CD4-positive, alpha-beta T cell treated with Interleukin-15 for 1 hour (primary cell): Measurements from ENCODE around the gene IPO7.
"Not testable (repeated sequence)": the region's sequence is repeated elsewhere in the genome, so short reads cannot be mapped to it uniquely, and the experiment has no call there.

Source experiments
- DNase-seq: peaks from one replicate; pipeline ENCODE4 v3.0.0-alpha.2; 2020

The IPO7 gene

GRCh38 chr11:9399466-9399865, 15.0 kb downstream of the IPO7 start:
- no peak for DNase-seq

- DNase-seq = not testable (repeated sequence)
Observed at GRCh38 chr11:9401884-9402283, 17.4 kb downstream of the IPO7 start.

- DNase-seq = no peak
Observed at GRCh38 chr11:9428706-9429105, 44.3 kb downstream of the IPO7 start.

- DNase-seq = no peak
Observed at GRCh38 chr11:9438611-9439010, 54.2 kb downstream of the IPO7 start.

DNA sequence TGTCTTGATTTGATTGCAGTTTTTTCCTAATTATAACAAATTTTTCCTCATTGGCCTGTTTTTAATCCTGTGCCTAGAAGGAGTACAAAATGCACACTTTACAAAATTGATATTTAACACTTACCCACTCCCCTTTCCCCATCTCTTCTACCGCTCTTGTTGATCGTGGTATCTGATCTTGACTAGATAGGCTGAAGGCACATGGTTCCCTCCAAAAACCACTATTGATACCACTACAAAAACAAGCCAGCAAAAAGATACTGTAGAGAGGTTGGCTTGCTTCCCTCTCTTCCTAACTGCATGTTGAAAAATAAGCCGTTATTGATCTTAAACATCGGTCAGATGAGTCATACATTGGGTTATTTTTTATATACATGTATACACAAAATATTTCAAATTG, 61.8 kb downstream of the IPO7 start:
- DNase-seq = no peak

- no peak for DNase-seq
Observed at GRCh38 chr11:9448576-9449352, 64.3 kb downstream of the IPO7 start.

GRCh38 chr11:9452023-9452422, 67.6 kb downstream of the IPO7 start:
- not testable (repeated sequence) for DNase-seq

- no peak for DNase-seq
Observed at GRCh38 chr11:9455722-9456121, 71.3 kb downstream of the IPO7 start.

DNA sequence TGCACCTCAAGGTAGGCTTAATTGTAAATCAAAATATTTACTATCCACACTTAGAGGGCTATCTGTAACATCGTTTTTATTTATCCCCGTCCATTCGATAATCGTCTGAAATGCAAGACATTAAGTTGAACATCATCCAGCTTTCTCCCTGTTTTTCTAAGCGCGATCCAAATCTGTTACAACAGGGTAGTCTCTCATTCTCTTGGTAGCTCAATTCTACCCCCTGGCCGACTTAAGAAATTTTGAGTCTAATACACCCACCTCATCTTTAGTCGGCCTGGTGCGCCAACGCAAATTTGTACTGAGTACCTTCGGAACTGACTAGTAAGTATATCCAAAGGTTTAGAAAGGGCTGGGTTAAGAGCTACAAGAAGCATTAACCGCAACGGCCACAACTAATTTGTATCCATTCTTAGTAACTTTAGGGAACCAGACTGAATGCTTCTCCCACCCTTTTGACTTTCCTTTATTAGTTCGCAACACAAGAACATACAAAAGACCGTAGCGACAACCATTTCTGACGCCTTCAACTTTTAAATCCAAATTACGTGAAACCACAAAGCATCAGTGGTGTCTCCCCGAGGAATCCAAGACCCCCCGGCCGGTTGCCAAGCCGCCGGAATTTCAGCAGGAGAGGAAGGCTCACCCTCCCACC, 75.3 kb downstream of the IPO7 start:
- DNase-seq = no peak

DNA sequence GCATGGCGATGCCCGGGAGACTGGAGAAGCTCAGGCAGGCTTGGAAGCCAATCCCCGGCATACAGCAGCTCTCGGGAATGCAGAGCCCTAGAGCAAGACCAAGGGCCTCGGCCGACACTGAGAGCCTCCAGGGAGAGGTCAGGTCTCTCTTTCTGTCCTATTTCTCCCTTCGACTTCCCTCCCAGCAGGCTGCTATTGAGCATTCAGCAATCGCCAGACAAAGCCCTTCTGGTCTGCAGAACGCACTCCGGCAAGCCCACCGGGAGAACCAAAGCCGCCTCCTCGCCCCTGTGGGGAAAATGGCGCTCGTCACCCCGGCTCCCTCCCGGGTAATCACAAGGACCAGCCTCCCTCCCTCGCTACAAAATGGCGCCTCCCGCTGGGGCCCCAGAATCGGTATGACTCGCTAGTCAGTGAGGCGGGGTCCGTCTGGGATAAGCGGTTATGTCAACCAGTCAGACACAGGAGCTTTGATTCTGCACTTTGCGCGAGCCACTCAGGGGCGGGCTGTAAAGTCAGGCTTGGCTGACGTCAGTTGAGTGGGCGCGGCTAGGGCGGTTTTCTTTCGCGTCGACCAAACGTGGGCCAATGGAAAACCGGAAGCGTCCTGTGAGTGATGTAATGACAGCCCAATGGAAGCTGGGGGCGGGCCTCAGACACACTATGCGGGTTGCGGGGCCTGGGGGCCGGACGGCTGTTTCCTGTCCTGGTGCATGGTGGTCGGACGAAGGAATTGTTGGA, 76.0 kb downstream of the IPO7 start, which contains the start of gene ZNF143:
Gene ZNF143 (plus strand): TSS at position 691 of the 741 bp plus-strand sequence. CDS start 10,297 bp downstream, outside the sequence.
- peak; percentile 100 for DNase-seq

GRCh38 chr11:9461063-9461759, 76.8 kb downstream of the IPO7 start:
- DNase-seq = peak; percentile 88

- DNase-seq = no peak
Observed at GRCh38 chr11:9461760-9462134, 77.3 kb downstream of the IPO7 start.

DNA sequence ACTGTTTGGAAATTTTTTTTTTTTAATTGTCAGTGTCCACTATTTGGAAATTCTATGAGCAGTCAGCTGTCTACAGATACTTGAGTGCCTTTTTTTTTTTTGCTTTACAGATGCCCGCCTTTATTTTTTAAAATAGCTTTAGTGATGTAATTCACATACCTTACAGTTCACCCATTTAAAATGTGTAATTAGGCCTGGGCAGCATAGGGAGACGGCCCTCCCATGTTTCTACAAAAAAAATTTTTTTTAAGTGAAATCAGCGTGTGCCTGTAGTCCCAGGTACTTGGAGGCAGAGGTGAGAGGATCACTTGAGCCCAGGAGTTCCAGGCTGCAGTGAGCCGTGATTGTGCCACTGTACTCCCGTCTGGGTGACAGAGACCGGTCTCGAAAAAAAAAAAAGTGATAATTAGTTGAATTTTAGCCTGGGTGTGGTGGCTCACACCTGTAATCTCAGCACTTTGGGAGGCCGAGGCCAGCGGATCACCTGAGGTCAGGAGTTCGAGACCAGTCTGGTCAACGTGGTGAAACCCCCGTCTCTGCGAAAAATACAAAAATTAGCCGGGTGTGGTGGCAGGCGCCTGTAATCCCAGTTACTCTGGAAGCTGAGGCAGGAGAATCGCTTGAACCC, 77.8 kb downstream of the IPO7 start:
- no peak for DNase-seq

- no peak for DNase-seq
Observed at GRCh38 chr11:9462806-9463537, 78.5 kb downstream of the IPO7 start.

GRCh38 chr11:9470765-9471164, 86.3 kb downstream of the IPO7 start:
- DNase-seq = no peak

GRCh38 chr11:9473408-9473807, 89.0 kb downstream of the IPO7 start:
- no peak for DNase-seq

DNA sequence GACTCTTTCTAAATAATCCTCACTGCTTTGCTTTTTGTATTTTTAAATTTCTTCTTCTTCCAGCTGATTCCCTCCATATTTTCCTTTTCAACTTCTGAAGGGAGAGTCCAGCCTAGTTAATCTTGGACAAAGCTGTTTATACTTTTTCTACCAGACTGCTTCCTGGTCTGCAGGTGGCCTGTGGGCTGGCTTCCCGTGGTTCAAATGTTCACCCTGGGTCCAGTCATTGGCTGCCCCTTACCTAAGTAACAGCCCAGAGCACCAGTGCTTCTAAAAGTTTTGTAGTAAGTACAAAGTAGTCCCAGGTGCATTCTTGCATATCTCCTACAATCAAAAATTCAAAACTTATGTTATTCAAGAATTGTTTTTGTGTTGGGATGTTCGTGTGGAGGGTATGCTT, 95.4 kb downstream of the IPO7 start:
- DNase-seq = no peak

DNA sequence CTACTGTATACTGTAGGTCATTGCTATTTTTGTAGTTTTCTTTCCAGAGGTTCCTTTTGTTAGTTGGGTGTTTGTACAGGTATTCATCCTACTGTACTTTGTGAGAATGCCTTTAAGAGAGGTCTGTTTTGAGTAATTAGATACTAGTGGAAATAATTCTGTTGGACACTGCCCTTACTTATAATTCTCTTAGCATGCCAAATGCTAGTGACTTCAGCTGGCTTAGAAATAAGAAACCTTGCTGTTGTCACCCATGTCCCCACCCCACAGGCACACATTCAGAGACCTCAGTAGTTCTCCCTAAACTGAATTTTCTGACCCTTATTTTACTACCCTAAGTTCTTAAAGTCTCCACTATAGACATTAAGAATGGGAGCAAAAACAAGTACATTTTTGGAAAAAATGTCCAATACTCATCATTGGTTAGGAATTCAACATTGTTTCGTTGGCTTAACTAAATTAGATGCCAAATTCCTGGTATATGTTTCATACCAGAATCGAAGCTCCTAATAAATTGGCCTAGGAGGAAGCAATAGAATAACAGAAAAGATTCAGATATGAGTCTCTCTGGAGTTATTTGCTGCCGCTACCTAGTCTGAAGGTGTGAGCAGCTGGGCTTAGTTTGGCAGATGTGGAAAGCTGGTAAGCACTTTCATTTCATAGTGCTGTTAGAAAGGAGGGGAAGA, 104.8 kb downstream of the IPO7 start:
- DNase-seq = no peak

GRCh38 chr11:9490376-9490775, 105.9 kb downstream of the IPO7 start:
- no peak for DNase-seq

DNA sequence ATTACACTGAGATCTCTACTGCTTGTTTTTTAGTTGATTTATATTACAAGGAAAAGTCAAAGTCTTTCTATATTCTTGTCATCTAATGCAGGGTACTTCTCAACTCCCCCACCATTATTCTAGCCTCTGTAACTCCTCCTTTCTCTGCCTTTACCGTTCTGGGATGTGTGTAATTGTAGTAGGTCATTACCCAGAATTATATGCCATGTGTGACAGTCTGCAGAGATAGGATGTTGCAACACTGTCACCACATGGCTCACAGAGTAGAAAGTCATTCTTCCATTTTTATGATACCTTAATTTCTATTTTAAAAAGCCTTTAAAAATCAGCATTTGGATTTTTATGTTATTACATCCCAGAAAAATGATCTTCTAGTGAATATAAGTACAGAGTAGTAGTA, 109.0 kb downstream of the IPO7 start:
- DNase-seq = no peak

DNA sequence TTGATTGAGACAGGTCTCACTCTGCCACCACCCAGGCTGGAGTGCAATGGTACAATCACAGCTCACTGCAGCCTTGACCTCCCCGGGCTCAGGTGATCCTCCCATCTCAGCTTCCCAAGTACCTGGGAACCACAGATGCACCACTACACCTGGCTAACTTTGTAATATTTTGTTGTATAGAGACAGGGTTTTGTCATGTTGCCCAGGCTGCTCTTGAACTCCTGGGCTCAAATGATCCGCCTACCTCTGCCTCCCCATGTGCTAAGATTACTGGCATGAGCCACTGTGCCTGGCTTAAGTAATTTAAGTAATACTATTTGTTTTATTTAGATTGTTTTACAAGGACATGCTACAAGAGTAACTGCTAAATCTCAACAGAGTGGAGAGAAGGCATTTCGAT, 109.9 kb downstream of the IPO7 start:
- no peak for DNase-seq
